ENCODE results near the gene OPRD1. TPM values are rescaled to one million over a fixed set of nuclear protein-coding genes. Genes with fewer than 3 reads are reported as not detected.
A peak's percentile ranks its signal among the peaks of the same experiment; 100 is the strongest.
"Not testable (repeated sequence)": the region's sequence is repeated elsewhere in the genome, so short reads cannot be mapped to it uniquely, and the experiment has no call there.

Gene OPRD1
- total and polyA plus RNA-seq, 8 donors, result 0.18 to 0.42 (median 0.23) TPM; not detected in 2

- Histone ChIP-seq H3K27me3 (no peaks in the 10 kb centered on the region), H3K27ac (no peak overlapping the region), H3K36me3 (no peaks in the 10 kb centered on the region), H3K4me1 (no peaks in the 10 kb centered on the region), H3K4me3 (no peak overlapping the region), H3K9me3 (no peaks in the 10 kb centered on the region)
- no peak for TF ChIP-seq CTCF (IDR thresholded peaks at IDR 0.05)
- DNase-seq, result peak in 1 of 4 donors; percentile 24
- intact Hi-C loops (cut with DNase I), result no loop called here
- ATAC-seq, result no peak
These were observed 54.2 kb downstream of the OPRD1 start for GRCh38 chr1:28865997-28866650.

DNA sequence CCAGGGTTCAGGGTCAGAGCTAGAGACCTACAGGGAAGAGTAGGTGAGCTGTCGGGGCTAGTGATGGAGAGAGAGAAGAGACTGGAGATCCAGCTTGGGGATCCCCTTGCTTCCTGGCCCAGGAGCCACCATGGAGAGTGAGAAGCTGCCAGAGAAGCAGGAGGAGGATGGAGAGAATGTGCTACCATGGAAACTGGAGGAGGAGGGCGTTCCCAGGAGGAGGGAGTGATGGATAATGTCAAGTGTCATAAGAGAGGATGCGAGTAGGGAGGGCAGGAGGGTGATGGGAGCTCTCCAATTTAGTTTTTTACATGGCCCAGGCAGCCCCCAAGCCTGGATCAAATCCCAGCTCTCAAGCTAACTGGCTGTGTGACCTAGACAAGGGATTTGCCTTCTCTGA lies 55.9 kb downstream of the OPRD1 start:
- Histone ChIP-seq H3K27me3 (no peaks in the 10 kb centered on the region), H3K4me1 (no peaks in the 10 kb centered on the region), H3K27ac (no peak overlapping the region), H3K36me3 (no peaks in the 10 kb centered on the region), H3K4me3 (no peak overlapping the region), H3K9me3 (no peaks in the 10 kb centered on the region)
- intact Hi-C loops (cut with DNase I), result no loop called here
- no peak for ATAC-seq
- no peak for TF ChIP-seq CTCF (IDR thresholded peaks at IDR 0.05)
- DNase-seq, result peak in 1 of 4 donors; percentile 0

- TF ChIP-seq CTCF (IDR thresholded peaks at IDR 0.05), result no peak
- intact Hi-C loops (cut with DNase I), result loop anchor here (5.0 to 10.0 kb wide), 2 partner anchors 85 to 88 kb away; no protein-coding TSS in a partner anchor
These were observed 58.0 kb downstream of the OPRD1 start for GRCh38 chr1:28869952-28870351.

GRCh38 chr1:28871631-28872401 lies 59.8 kb downstream of the OPRD1 start:
- peak; percentile 17 for ATAC-seq
- no peak overlapping the region for H3K27ac ChIP-seq
- intact Hi-C loops (cut with DNase I), result loop anchor here (5.0 to 10.0 kb wide), 2 partner anchors 87 to 90 kb away; no protein-coding TSS in a partner anchor

More at GRCh38 chr1:28869952-28870351, 58.0 kb downstream of the OPRD1 start:
- Histone ChIP-seq H3K4me1 (no peaks in the 10 kb centered on the region), H3K4me3 (no peak overlapping the region), H3K36me3 (no peaks in the 10 kb centered on the region), H3K9me3 (no peaks in the 10 kb centered on the region), H3K27me3 (no peaks in the 10 kb centered on the region), H3K27ac (no peak overlapping the region)
- no peak for ATAC-seq
- no peak for DNase-seq

GRCh38 chr1:28875134-28875533 lies 63.2 kb downstream of the OPRD1 start:
- H3K27me3 ChIP-seq, DNase-seq, H3K4me1 ChIP-seq, ATAC-seq, H3K9me3 ChIP-seq, H3K36me3 ChIP-seq, H3K4me3 ChIP-seq, H3K27ac ChIP-seq: not testable (repeated sequence)
- intact Hi-C loops (cut with DNase I), result loop anchor here in 1 of 2 donors (10.0 kb wide), 1 partner anchor 90 kb away; no protein-coding TSS in a partner anchor

More at GRCh38 chr1:28871631-28872401, 59.8 kb downstream of the OPRD1 start:
- Histone ChIP-seq H3K9me3 (no peaks in the 10 kb centered on the region), H3K36me3 (no peaks in the 10 kb centered on the region), H3K4me1 (no peaks in the 10 kb centered on the region), H3K4me3 (no peak overlapping the region), H3K27me3 (no peaks in the 10 kb centered on the region)
- no peak for TF ChIP-seq CTCF (IDR thresholded peaks at IDR 0.05)
- DNase-seq, result no peak

All from left lung (tissue), 10 donors.